Natural killer cell (primary cell): ENCODE measurements around the gene LMNTD1. TPM values are rescaled to one million over a fixed set of nuclear protein-coding genes. Genes with fewer than 3 reads are reported as not detected.

Experiments used
- ATAC-seq, 3 donors: fragments of 150-1000 bp in 2 of 3; fragments of 200-7000 bp in 1 of 3; cut with Tn5 transposase; 1 replicate in 1 of 3; 2 replicates in 2 of 3; pipeline ENCODE4 v1.10.0; 2021; ENCODE audit warnings: mild to moderate bottlenecking in 2 of 3, moderate library complexity in 2 of 3
- DNase-seq, 2 donors: peaks; one replicate each; pipeline versions ENCODE4 v3.0.0 to v3.0.0-alpha.2; 2013 to 2021; ENCODE audit warnings: mixed read lengths in 1 of 2
- H3K27ac ChIP-seq: one replicate; pipeline ENCODE4 v1.5.1; 2013; ENCODE audit warnings: mild to moderate bottlenecking, low read length
- H3K27me3 ChIP-seq: one replicate; pipeline ENCODE4 v1.6.1; 2013; ENCODE audit warnings: low read length; ENCODE audit not compliant: control insufficient read depth, insufficient read depth
- H3K36me3 ChIP-seq: one replicate; pipeline ENCODE4 v1.6.1; 2013; ENCODE audit warnings: low read length; ENCODE audit not compliant: control insufficient read depth, insufficient read depth
- H3K4me1 ChIP-seq: one replicate; pipeline ENCODE4 v1.6.1; 2013; ENCODE audit warnings: low read length; ENCODE audit not compliant: control insufficient read depth, insufficient read depth
- H3K4me3 ChIP-seq: one replicate; pipeline ENCODE4 v1.5.1; 2013; ENCODE audit warnings: low read length
- H3K9me3 ChIP-seq: one replicate; pipeline ENCODE4 v1.6.1; 2013; ENCODE audit warnings: low read length; ENCODE audit not compliant: control insufficient read depth, insufficient read depth
- H3K27ac Mint-ChIP-seq, 2 donors: one replicate each; pipeline ENCODE4 v1.8.0; 2022; ENCODE audit warnings: mild to moderate bottlenecking in 2 of 2, mixed read lengths in 2 of 2, moderate library complexity in 1 of 2
- H3K27me3 Mint-ChIP-seq, 2 donors: one replicate each; pipeline ENCODE4 v1.8.0; 2022; ENCODE audit warnings: low read depth in 2 of 2, mixed read lengths in 2 of 2
- H3K36me3 Mint-ChIP-seq: one replicate; pipeline ENCODE4 v1.8.0; 2022; ENCODE audit warnings: mixed read lengths
- H3K4me1 Mint-ChIP-seq, 2 donors: one replicate each; pipeline ENCODE4 v1.8.0; 2022; ENCODE audit warnings: mixed read lengths in 2 of 2
- H3K4me3 Mint-ChIP-seq: one replicate; pipeline ENCODE4 v1.8.0; 2022; ENCODE audit warnings: mild to moderate bottlenecking, moderate library complexity, mixed read lengths
- H3K9me3 Mint-ChIP-seq, 2 donors: one replicate each; pipeline ENCODE4 v1.8.0; 2022; ENCODE audit warnings: mixed read lengths in 2 of 2
- CTCF ChIP-seq: fragments of 200-600 bp; IDR thresholded peaks from one replicate; pipeline ENCODE4 v1.8.0; 2022; ENCODE audit warnings: antibody characterized with exemption
- WGBS: methylation state at CpG from one replicate; pipeline ENCODE4 v1.1.7; 2013; ENCODE audit warnings: missing lambda C conversion rate; ENCODE audit not compliant: insufficient coverage; 5-methylcytosine and 5-hydroxymethylcytosine counted together
- intact Hi-C: fragments of 100-400 bp; cut with micrococcal nuclease; formaldehyde crosslinking; loops from one replicate; pipeline ENCODE4 v1.14.2; 2022
- total RNA-seq, 4 donors: library from RNA; stranded (reverse); fragments of 120-200 nt in 1 of 4; gene quantifications; one replicate each; pipeline versions ENCODE4 v1.2.3 to v1.2.4, GENCODE V29; 2013 to 2022

LMNTD1 gene
- total RNA-seq, 3 donors from 2014 or later (not counting 1 experiment from before 2014, with no cell fraction given), result not detected

- Mint-ChIP-seq H3K4me1 (peaks cover 0 to 4% of the 10 kb centered on the region in 2 donors), H3K4me3 (no peak overlapping the region), H3K27me3 (peaks cover 0 to 19% of the 10 kb centered on the region in 2 donors), H3K27ac (no peak overlapping the region), H3K36me3 (no peaks in the 10 kb centered on the region), H3K9me3 (no peaks in the 10 kb centered on the region)
- Histone ChIP-seq H3K9me3 (no peaks in the 10 kb centered on the region), H3K4me1 (peaks cover 5% of the 10 kb centered on the region), H3K4me3 (no peak overlapping the region), H3K27me3 (peaks cover 2% of the 10 kb centered on the region), H3K27ac (no peak overlapping the region), H3K36me3 (no peaks in the 10 kb centered on the region)
- no peak for TF ChIP-seq CTCF
- 90% methylated on average over 6 of the region's 6 CpGs for WGBS
- ATAC-seq (no peak), DNase-seq (no peak)
- intact Hi-C loops, result no loop called here
Observed at GRCh38 chr12:25458047-25458552, 95.0 kb downstream of the LMNTD1 start.

DNA sequence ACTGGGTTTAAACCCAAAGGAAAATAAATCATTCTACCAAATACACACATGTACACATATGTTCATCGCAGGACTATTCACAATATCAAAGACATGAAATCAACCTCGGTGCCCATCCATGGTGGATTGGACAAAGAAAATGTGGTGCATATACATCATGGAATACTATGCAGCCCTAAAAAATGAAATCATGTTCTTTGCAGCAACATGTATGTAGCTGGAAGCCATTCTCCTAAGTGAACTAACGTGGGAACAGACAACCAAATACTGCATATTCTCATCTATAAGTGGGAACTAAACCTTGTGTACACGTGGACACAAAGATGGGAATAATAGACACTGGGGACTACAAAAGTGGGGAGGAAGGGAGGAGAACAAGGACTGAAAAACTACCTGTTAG is 96.6 kb downstream of the LMNTD1 start:
- Mint-ChIP-seq H3K4me1 (peaks cover 0 to 4% of the 10 kb centered on the region in 2 donors), H3K9me3 (no peaks in the 10 kb centered on the region), H3K27me3 (peaks cover 0 to 19% of the 10 kb centered on the region in 2 donors), H3K4me3 (no peak overlapping the region), H3K27ac (no peak overlapping the region), H3K36me3 (no peaks in the 10 kb centered on the region)
- intact Hi-C loops, result no loop called here
- H3K9me3 ChIP-seq, result no peaks in the 10 kb centered on the region
- no peak overlapping the region for H3K27ac ChIP-seq
- H3K4me3 ChIP-seq, result no peak overlapping the region
- ATAC-seq (no peak), DNase-seq (no peak)
- H3K4me1 ChIP-seq, result peaks cover 5% of the 10 kb centered on the region
- TF ChIP-seq CTCF, result no peak
- peaks cover 2% of the 10 kb centered on the region for H3K27me3 ChIP-seq
- WGBS, result 96% methylated on average over 3 of the region's 4 CpGs
- no peaks in the 10 kb centered on the region for H3K36me3 ChIP-seq

- intact Hi-C loops, result no loop called here
- no peaks in the 10 kb centered on the region for H3K36me3 Mint-ChIP-seq
- ATAC-seq, result no peak
- no peaks in the 10 kb centered on the region for H3K36me3 ChIP-seq
- H3K4me3 ChIP-seq, result no peak overlapping the region
- 96% methylated on average over 2 of the region's 2 CpGs for WGBS
- no peaks in the 10 kb centered on the region for H3K9me3 Mint-ChIP-seq
- H3K4me3 Mint-ChIP-seq, result no peak overlapping the region
- peaks cover 5% of the 10 kb centered on the region for H3K4me1 ChIP-seq
- no peak for DNase-seq
- H3K27me3 ChIP-seq, result peaks cover 2% of the 10 kb centered on the region
- H3K27ac Mint-ChIP-seq, result no peak overlapping the region
- no peak overlapping the region for H3K27ac ChIP-seq
- peaks cover 0 to 19% of the 10 kb centered on the region in 2 donors for H3K27me3 Mint-ChIP-seq
- H3K4me1 Mint-ChIP-seq, result peaks cover 0 to 4% of the 10 kb centered on the region in 2 donors
- no peaks in the 10 kb centered on the region for H3K9me3 ChIP-seq
- no peak for TF ChIP-seq CTCF
Observed at GRCh38 chr12:25455696-25456095, 97.4 kb downstream of the LMNTD1 start.

- no peak for TF ChIP-seq CTCF
- DNase-seq (no peak), ATAC-seq (no peak)
- H3K9me3 ChIP-seq, result no peaks in the 10 kb centered on the region
- intact Hi-C loops, result no loop called here
- H3K27me3 ChIP-seq, result peaks cover 2% of the 10 kb centered on the region
- H3K4me1 ChIP-seq, result no peaks in the 10 kb centered on the region
- Mint-ChIP-seq H3K27ac (no peak overlapping the region), H3K4me3 (no peak overlapping the region), H3K36me3 (no peaks in the 10 kb centered on the region), H3K4me1 (no peaks in the 10 kb centered on the region), H3K27me3 (peaks cover 8 to 9% of the 10 kb centered on the region in 2 donors), H3K9me3 (no peaks in the 10 kb centered on the region)
- no peak overlapping the region for H3K27ac ChIP-seq
- no peaks in the 10 kb centered on the region for H3K36me3 ChIP-seq
- H3K4me3 ChIP-seq, result no peak overlapping the region
Observed at GRCh38 chr12:25449007-25449406, 104.1 kb downstream of the LMNTD1 start.
